HG03108 (cell line): Measurements from ENCODE around the gene BCL2L2.
A peak's percentile ranks its signal among the peaks of the same experiment; 100 is the strongest.

Experiments
- ATAC-seq: cut with Tn5 transposase; IDR thresholded peaks from one replicate; pipeline ENCODE4 v1.9.1; 2021; ENCODE audit warnings: moderate library complexity; ENCODE audit not compliant: unreplicated experiment

BCL2L2 gene

DNA sequence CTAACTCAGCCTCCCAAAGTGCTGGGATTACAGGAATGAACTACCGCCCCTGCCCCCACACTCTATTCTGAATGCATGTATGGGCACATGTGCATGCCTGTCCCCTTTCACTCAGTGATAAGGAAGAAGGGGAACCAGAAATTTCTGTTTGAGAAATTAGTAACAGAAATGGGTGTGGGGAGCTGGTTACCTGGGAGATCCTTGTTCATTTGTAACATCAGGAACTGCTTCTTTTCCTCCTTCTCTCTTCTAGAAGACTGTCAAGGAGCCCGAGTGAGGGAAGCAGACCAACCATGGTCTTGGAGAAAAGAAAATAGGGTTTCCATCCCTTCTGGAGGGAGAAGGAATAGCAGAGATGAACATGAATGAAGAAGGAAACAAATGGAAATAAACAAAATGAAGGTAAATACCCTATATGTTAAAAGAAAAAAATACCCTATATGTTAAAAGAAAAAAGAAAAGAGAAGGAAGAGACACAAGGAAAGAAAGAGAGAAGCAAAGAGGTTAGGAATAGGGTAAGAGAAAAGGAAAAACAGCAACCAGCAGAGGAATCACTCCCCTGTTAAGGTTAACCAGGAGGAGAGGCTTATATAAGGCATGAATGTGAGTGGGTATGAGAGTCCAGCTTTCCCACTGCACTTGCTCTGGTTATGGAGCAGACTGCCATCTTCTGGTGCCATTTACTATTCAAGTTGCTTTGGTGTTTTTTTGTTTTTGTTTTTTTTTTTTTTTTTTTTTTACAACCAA is 7.2 kb upstream of the BCL2L2 start:
- ATAC-seq: no peak

DNA sequence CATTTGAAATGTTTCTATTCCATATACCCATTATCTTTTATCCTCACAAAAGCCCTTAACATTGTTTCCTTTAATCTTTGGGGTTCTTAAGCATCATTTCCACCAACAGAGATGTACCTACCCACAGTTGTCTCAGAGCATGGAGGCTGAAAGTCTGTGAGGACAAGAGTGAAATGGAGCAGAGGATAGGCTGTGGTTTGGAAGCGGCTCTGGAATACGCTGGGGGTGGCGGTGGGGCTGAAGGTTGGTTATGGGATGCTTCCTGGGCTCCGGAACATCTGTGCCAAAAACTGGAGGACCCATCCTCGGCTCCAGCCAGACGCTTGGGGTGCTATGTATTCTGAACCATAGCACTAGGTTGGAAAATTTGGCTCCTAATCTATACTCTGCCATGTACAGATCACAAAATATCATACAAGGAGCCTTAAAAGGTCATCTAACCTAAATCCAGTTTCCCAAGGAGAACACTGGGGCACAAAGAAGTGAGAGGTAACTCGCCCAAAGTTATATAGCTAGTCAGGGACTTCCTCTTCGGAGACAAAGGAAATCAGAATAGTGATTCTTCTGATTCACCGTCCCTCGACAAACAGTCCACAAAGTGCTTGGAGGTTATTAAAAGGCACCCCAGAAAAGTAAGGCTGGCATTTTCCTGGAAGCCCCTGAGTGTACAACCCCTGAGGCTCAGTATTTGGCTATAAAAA is 6.5 kb upstream of the BCL2L2 start:
- ATAC-seq: no peak

DNA sequence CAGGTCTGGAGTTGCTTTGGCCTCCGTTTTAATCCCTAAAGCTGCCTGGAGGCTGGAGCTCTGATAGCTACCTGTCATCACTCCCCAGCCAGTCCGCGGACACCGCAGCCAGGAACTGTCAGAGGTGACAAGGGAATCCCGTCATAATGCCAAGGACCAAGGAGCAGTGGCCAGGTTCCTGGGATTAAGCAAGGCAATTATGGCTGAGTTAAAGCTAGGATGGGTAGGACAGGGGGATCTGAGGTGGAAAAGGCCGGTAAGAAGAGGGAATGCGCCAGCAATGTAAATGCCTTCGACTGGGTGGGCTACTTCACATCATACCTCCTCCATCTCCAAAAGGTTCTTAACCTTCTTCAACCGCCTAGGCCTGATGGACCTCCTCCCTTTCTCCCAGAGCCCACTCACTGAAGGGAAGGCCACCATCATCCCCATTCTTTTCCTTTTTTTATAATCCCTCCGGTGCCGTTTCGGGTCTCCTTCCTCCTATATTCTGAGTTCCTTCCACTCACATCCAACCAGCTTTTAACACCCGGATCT is 5.9 kb upstream of the BCL2L2 start:
- no peak for ATAC-seq

DNA sequence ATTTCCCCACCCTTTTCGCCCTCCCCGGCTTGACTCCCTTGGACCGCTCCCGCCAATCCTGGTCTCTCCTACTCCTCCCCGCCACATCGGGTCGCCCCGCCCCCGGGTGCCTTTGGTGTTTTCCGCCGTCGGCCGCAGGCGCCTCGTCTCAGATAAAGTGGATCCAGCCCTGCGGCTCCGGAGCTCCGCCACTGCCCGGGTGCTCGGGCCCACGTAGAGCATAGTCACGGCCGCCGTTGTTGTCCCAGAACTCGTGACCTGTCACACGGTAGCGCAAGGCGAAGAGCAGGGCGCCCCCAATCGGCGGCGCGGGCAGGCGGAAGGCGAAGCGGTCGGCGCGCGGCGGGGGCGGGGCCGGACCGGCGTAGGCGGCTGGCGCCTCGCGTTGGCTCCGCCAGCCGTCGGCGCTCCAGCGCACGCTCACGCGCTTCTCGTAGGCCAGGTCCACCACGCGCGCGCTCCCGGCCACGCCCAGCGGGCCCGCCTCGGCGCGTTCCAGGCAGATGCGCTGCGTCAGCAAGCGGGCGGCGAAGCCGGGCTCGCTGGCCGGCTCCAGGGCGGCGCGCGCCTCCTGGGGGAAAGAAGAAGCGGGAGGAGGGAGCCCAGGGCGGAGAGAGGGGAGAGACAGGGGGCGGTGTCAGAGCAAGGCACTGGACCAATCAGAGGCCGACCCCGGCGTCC is 5.2 kb upstream of the BCL2L2 start:
- peak; percentile 73 for ATAC-seq

DNA sequence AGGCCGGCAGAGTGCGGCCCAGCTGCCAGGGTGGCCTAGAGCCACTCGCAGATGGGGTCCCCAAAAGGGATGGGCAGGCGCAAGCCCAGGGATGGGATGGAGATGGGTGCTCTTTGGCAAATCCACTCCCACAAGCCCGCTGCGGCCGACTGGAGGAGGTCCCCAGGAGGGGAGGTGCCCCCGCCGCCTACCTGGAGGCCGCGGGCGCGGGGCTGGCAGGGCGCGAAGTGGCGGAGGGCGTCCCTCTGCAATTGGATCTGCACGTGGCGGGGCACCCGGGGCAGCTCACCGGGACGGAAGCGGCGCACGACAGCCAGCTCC is 4.7 kb upstream of the BCL2L2 start:
- ATAC-seq: peak; percentile 1

DNA sequence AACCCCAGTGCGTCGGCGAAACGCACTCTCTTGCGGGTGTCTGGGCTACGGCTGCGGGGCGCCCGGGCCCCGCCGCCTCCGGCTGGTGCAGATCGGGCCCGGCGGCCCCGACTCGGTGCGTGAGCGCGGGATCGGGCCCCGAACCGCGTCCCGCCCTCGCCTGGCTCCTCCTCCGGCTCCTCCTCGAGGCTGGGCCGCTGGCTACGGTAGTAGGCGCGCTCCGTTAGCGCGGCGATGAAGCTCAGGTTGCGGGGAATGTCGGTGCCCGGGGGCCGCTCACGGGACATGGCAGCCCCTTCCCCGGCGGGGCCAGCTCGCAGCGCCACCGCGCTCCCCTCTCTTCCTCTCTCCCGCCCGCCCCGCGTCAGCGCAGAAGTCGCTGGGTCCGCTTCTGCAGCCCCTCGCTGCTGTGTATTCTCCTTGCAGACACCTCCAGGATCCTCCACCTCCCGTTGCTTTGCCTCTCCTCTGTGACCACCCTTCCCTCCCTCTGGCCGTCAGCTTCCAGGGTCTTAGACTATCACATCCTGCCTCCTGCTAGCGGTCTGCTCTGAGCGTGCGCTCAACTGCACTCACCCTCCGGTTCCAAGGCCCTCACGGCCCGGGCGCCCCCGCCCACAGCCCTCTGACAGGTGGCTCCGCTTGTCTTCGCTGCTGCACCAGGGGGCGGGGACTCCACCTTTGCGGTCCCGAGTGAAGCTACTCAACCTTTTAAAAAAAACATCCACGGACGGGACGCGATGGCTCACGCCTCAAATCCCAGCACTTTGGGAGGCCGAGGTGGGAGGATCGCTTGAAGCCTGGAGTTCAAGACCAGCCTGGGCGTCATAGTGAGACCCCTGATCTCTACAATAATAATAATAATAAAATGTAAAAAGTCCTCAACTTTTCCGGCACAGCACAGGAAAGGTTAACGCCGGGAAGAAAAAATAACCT is 4.1 kb upstream of the BCL2L2 start, which contains the start of gene PPP1R3E:
Gene PPP1R3E, minus strand, starts transcription at position 570 of the 936 bp plus-strand sequence. Its CDS starts 283 bp downstream, at position 287.
- peak; percentile 31 for ATAC-seq

DNA sequence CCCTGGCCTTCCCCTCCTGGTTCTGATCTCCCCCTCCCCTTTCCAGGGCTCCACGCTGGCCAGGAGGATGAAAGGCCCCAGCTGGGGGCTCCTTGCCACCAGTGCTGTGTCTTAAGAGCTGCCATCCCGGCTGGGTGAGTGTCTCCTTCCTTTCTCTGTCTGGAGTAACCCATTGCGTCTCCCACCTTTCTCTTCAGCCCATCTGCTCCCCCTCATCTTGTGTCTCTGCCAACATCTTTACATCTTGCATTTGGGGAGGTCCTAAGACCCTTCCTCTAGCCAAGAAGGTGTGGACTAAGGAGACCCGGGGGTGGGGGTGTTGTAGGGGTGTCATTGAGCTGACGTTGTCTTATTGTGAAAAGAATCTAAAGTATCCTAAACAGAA is 505 bp downstream of the BCL2L2 start:
- ATAC-seq: no peak

DNA sequence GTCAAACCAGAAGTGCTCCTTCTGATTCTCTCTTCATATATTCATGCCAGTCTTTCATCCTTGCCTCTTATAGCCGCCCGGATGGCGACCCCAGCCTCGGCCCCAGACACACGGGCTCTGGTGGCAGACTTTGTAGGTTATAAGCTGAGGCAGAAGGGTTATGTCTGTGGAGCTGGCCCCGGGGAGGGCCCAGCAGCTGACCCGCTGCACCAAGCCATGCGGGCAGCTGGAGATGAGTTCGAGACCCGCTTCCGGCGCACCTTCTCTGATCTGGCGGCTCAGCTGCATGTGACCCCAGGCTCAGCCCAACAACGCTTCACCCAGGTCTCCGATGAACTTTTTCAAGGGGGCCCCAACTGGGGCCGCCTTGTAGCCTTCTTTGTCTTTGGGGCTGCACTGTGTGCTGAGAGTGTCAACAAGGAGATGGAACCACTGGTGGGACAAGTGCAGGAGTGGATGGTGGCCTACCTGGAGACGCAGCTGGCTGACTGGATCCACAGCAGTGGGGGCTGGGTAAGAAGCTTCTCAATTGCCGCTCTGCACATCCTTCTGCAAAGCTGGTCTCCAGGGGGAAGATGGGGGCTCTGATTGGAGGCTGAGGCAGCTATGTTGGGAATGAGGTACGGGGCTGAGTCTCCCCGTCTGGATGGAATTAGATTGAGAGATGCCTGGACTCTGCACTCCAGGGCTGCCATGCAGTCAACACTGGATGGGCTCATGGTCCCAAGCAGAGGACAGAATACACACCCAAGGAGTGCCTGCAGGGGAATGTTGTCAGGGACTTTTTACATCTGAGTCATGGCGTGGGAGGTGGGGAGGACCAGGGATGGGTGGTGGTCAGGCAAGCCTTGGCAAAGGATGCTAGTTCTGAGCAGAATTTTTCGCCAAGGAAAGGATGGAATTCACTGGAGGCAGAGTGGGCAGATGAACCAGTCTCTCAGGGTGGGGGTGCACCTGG is 1.3 kb downstream of the BCL2L2 start:
- ATAC-seq: no peak

DNA sequence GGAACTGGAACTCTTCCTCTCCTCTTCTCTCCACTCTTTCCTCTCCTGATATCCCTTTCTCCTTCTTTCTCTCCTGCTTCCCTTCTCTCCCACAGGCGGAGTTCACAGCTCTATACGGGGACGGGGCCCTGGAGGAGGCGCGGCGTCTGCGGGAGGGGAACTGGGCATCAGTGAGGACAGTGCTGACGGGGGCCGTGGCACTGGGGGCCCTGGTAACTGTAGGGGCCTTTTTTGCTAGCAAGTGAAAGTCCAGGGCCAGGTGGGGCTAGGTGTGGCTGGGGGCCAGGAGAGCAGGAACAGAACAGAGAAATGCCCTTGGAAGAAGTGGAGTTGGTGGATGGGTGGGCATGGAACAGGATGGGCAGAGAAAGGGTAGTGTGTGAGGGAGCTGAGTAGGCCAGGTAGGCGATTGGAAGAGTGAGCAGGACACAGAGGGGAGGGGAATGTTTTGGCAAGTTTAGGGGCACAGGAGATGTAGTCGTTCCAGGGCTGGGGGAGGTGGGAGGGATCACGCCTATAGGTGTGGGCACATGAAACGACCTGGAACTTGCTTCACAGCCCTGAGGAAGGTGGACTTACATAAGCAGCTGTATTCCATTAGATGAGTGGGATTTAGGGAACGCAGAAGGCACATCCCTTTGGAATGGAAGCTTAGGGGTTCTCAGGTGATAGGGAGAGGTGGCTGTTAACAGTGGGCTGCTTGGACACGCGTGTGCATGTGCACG is 2.2 kb downstream of the BCL2L2 start:
- no peak for ATAC-seq

DNA sequence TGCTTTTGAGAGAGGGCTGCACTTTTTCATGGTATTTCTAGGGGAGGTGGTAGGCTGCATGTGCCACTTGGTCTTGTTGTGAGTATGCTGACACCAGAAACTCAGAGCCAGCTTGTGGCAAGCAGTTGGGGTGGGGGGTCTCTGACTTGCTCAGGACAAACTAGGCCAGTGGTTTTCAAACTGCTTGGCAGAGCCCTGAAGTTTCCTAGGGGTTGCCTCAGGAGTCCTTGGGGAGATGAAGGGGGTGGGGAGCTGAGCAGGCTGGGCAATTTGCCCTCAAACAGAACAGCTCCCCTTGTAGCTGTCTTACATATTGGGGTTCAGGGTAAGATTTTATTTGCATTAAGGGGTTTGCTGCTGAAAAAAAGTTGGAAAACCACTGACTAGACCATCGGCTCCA is 3.9 kb downstream of the BCL2L2 start:
- no peak for ATAC-seq

DNA sequence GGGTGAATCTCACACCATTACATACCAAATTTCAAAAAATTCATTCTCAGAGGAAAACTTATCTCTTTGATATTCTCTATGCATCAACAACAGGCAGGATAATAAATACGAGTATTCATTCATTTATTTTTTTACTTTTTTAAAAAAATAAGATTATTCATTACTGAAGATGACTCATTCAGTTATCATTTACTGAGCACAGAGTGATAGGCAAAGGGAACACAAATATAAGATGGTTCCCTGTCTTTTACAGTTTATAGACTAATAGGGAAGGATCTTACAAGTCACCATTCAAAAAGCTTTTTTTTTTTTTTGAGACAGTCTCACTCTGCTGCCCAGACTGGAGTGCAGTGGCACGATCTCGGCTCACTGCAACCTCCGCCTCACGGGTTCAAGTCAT is 9.7 kb downstream of the BCL2L2 start:
- ATAC-seq: no peak

DNA sequence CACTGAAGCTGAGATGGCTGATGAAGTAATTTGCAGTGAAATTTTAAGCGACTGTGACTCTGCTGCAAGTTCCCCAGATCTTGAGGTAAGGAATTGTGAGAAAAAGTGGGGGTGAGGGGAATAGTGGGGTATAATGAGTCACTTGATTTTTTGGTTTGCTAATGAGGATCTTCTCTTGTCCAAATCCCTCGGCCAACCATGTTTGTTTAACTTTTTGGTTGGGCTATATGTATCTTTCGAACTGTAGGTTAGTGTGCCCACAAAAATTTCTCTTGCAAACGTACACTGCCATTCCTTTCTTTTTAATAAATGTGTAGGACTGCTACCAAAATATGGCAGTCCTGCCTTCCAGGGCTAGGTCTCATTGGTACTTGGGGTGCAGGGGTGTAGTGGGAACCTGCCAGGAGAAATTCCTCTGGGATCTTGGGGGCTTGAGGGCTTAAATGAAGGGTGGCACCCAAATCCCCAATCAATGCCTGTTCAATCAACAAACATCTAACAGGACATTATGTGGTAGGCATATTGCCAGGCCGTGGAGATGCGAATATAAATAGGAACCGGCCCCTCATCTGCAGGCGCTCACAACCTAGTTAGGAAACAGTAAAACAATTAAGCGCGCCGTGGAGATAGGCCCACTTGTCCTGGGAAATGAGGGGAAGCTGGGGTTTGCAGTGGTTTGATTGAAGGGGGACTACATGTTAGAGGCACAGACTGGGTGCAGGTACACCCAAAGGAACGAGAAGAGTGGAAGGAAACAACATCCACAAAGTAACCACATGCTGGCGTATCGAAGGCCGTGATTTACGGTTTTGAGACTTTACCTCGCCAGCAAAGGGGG is 13.3 kb downstream of the BCL2L2 start:
- ATAC-seq: no peak

DNA sequence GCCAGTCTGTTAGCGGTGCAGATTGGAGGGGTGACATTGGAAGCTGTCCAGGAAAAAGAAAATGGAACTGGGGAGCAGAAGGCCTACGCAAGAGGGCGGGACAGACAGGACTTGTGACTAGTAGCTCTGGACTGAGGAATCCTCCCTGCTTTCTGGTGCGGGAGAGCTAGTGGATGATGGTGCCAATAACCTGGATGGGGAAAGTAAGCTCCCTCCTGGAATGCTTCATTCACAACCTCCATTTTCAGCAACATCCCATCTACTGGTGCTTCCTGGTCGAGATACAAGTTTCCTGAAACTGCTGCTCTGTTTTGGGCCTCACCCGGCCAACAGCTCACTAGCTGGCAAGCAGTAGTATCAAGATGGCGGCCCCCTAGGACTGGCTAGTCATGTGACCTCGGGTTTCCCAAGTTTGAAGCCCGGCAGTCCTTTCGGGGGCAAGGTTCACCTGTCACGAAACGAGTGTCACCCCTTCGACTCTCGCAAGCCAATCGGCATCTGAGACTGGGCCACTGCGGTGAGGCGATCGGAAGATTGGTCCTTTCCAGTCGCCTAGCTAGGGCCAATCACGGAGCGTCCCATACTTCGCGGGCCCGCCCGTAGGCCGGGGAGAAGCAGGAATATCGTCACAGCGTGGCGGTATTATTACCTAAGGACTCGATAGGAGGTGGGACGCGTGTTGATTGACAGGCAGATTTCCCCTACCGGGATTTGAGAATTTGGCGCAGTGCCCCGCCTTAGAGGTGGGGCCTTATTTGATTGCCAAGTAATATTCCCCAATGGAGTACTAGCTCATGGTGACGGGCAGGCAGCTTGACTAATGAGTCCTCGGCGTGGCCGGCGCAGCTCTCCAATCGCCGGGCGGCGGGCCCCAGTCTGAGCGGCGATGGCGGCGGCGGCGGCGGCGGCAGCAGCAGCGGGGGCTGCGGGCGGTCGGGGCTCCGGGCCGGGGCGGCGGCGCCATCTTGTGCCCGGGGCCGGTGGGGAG is 14.2 kb downstream of the BCL2L2 start, which contains the start of gene PABPN1:
Gene PABPN1, plus strand, starts transcription at position 874 of the 988 bp plus-strand sequence. Its CDS starts 13 bp downstream, at position 887.
- peak; percentile 85 for ATAC-seq

DNA sequence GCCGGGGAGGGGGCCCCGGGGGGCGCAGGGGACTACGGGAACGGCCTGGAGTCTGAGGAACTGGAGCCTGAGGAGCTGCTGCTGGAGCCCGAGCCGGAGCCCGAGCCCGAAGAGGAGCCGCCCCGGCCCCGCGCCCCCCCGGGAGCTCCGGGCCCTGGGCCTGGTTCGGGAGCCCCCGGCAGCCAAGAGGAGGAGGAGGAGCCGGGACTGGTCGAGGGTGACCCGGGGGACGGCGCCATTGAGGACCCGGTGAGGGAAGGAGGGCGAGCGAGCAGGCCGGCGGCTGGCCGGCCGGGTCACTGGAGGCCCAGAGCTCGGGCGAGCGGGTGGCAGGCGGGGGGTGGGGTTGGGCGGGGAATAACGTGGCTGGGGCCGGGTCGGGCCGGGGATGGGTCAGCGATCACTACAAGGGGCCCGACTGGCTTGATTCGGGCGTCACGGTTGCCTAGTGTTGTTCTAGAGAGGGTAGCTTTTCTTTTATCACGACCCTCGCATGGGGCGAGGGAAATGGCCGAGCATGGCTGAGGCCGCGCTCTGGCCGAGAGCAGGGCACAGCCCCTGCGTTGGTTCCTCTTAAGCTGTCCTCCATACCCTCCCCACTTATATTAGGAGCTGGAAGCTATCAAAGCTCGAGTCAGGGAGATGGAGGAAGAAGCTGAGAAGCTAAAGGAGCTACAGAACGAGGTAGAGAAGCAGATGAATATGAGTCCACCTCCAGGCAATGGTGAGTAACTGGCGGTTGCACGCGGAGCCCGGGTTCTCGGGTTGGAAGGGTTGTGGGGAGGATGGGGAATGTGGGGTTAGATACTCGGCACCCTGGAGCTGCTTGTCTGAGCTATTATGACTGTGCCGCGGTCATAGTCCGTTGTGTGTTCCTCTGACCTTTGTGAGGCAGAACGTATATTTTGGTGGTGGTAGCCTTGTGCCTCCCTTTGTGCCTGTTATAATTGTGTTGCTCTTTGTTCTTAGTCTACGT is 15.2 kb downstream of the BCL2L2 start:
- peak; percentile 6 for ATAC-seq
